Coronary artery (tissue), 2 donors: ENCODE data around the gene SARS2.

Source experiments
- DNase-seq: peaks from one replicate; pipeline ENCODE4 v3.0.0-alpha.2; 2017; ENCODE audit warnings: low spot score
- H3K27ac ChIP-seq, 2 donors: fragments of 200-600 bp; sonication (generic); one replicate each; pipeline ENCODE4 v1.5.1; 2016 to 2019
- H3K4me3 ChIP-seq: fragments of 200-600 bp; sonication (generic); 2 replicates; pipeline ENCODE4 v1.5.1; 2016; ENCODE audit warnings: mild to moderate bottlenecking, moderate library complexity
- CTCF ChIP-seq: fragments of 200-600 bp; sonication (generic); IDR thresholded peaks from one replicate; pipeline ENCODE4 v1.5.1; 2019; ENCODE audit warnings: antibody characterized with exemption

SARS2 gene

GRCh38 chr19:38899447-38900201 lies 30.9 kb downstream of the SARS2 start, which contains the start of the genes NFKBIB and SIRT2:
Gene NFKBIB (plus strand): TSS chr19:38899969. CDS start chr19:38900033, 64 bp downstream.
Gene SIRT2 (minus strand): TSS chr19:38899618. CDS start chr19:38899521, 97 bp downstream.
- peak; percentile 100 for DNase-seq
- Histone ChIP-seq H3K27ac (peak within 1 kb of the TSS; percentile 91 to 94), H3K4me3 (peak within 1 kb of the TSS; percentile 91)
- TF ChIP-seq CTCF: no peak

- no peak for TF ChIP-seq CTCF
- no peak for DNase-seq
- H3K4me3 ChIP-seq: peak overlapping the region; percentile 91
- peak overlapping the region; percentile 90 to 94 for H3K27ac ChIP-seq
Measured at GRCh38 chr19:38898788-38899446, 31.6 kb downstream of the SARS2 start.

- no peak overlapping the region for H3K4me3 ChIP-seq
- TF ChIP-seq CTCF: no peak
- no peak overlapping the region for H3K27ac ChIP-seq
- no peak for DNase-seq
Measured at GRCh38 chr19:38894968-38895367, 35.6 kb downstream of the SARS2 start.

- no peak overlapping the region for H3K4me3 ChIP-seq
Measured at GRCh38 chr19:38893341-38893771, 37.2 kb downstream of the SARS2 start.

GRCh38 chr19:38892841-38893240 lies 37.7 kb downstream of the SARS2 start:
- Histone ChIP-seq H3K4me3 (no peak overlapping the region), H3K27ac (no peak overlapping the region)
- DNase-seq: no peak
- no peak for TF ChIP-seq CTCF

More at GRCh38 chr19:38893341-38893771, 37.2 kb downstream of the SARS2 start:
- no peak for DNase-seq
- no peak for TF ChIP-seq CTCF
- H3K27ac ChIP-seq: no peak overlapping the region

GRCh38 chr19:38891771-38892170 lies 38.8 kb downstream of the SARS2 start:
- TF ChIP-seq CTCF: no peak
- Histone ChIP-seq H3K4me3 (no peak overlapping the region), H3K27ac (no peak overlapping the region)
- no peak for DNase-seq
